A549 (cell line): Measurements from ENCODE around the gene RPS17. TPM values are rescaled to one million over a fixed set of nuclear protein-coding genes. Genes with fewer than 3 reads are reported as not detected.

Source experiments
- BCL3 ChIP-seq: fragments of >200 bp; sonication (Bioruptor Twin); formaldehyde crosslinking; IDR thresholded peaks from 3 replicates; pipeline ENCODE4 v1.6.1; 2016
- CBX2 ChIP-seq: fragments of 200-600 bp; sonication (generic); IDR thresholded peaks from 2 replicates; pipeline ENCODE4 v1.6.1; 2016; ENCODE audit warnings: low read depth, mild to moderate bottlenecking, borderline replicate concordance
- CBX8 ChIP-seq: fragments of 200-600 bp; sonication (generic); IDR thresholded peaks from 2 replicates; pipeline ENCODE4 v1.6.1; 2016
- CHD4 ChIP-seq: fragments of 200-600 bp; sonication (generic); IDR thresholded peaks from 2 replicates; pipeline ENCODE4 v1.6.1; 2016; ENCODE audit warnings: antibody characterized with exemption, mild to moderate bottlenecking, borderline replicate concordance
- EHMT2 ChIP-seq: fragments of 200-600 bp; sonication (generic); IDR thresholded peaks from 2 replicates; pipeline ENCODE4 v1.6.1; 2016; ENCODE audit warnings: antibody characterized with exemption, low read depth, mild to moderate bottlenecking, moderate library complexity
- ELK1 ChIP-seq: fragments of 150-350 bp; IDR thresholded peaks from 2 replicates; pipeline ENCODE4 v1.6.1; 2014; ENCODE audit warnings: low read depth, mild to moderate bottlenecking, low read length
- FOSL2 ChIP-seq, 2 experiments: fragments of 450-650 bp in 1 of 2; fragments of >200 bp in 1 of 2; sonication (Bioruptor Twin) in 1 of 2; formaldehyde crosslinking; IDR thresholded peaks; 2 replicates each; pipeline versions ENCODE4 v1.5.0 to v1.6.1; 2016 to 2020; ENCODE audit warnings: mild to moderate bottlenecking in 1 of 2, moderate library complexity in 1 of 2
- FOXS1 ChIP-seq: fragments of 250-450 bp; sonication (Bioruptor Pico); IDR thresholded peaks from 2 replicates; pipeline ENCODE4 v1.5.0; 2020; ENCODE audit warnings: mild to moderate bottlenecking, moderate library complexity
- HMGXB4 ChIP-seq: fragments of 250-450 bp; sonication (Bioruptor Pico); IDR thresholded peaks from 2 replicates; pipeline ENCODE4 v1.5.0; 2021; ENCODE audit warnings: mild to moderate bottlenecking, moderate library complexity, borderline replicate concordance
- JUN ChIP-seq, 2 experiments: fragments of >200 bp; sonication (Bioruptor Twin); formaldehyde crosslinking; IDR thresholded peaks; 2 replicates in 1 of 2; 3 replicates in 1 of 2; pipeline ENCODE4 v1.6.1; 2016 to 2017
- KDM1A ChIP-seq: fragments of 200-600 bp; sonication (generic); IDR thresholded peaks from 2 replicates; pipeline ENCODE4 v1.6.1; 2016; ENCODE audit warnings: low read depth, mild to moderate bottlenecking
- NFE2L2 ChIP-seq: fragments of 150-350 bp; conservative IDR thresholded peaks from 2 replicates; pipeline ENCODE4 v1.6.1; 2014; ENCODE audit warnings: low read length
- NR3C1 ChIP-seq: fragments of >200 bp; sonication (Bioruptor Twin); formaldehyde crosslinking; IDR thresholded peaks from 3 replicates; pipeline ENCODE4 v1.6.1; 2017
- PBX3 ChIP-seq: IDR thresholded peaks from 2 replicates; pipeline ENCODE4 v1.6.1; 2012
- POLR2AphosphoS2 ChIP-seq: conservative IDR thresholded peaks from 2 replicates; pipeline ENCODE4 v1.6.1; 2012; ENCODE audit warnings: low read length, improper control_type of control experiment, inconsistent platforms
- RCOR1 ChIP-seq: fragments of 150-350 bp; IDR thresholded peaks from 2 replicates; pipeline ENCODE4 v1.6.1; 2014; ENCODE audit warnings: antibody characterized with exemption, low read length, low read depth
- REST ChIP-seq: fragments of 200-600 bp; sonication (generic); IDR thresholded peaks from 2 replicates; pipeline ENCODE4 v1.6.1; 2016; ENCODE audit warnings: antibody characterized with exemption, mild to moderate bottlenecking, moderate library complexity
- RFX5 ChIP-seq: fragments of 450-650 bp; IDR thresholded peaks from 2 replicates; pipeline ENCODE4 v1.7.1; 2014; ENCODE audit warnings: antibody characterized with exemption, mild to moderate bottlenecking, moderate library complexity
- ZC3H11A ChIP-seq: fragments of 450-650 bp; IDR thresholded peaks from 2 replicates; pipeline ENCODE4 v1.6.1; 2014; ENCODE audit warnings: antibody characterized with exemption, mild to moderate bottlenecking
- ZNF302 ChIP-seq: fragments of 250-450 bp; sonication (Bioruptor Pico); IDR thresholded peaks from 2 replicates; pipeline ENCODE4 v1.9.0; 2021; ENCODE audit warnings: inconsistent platforms, mild to moderate bottlenecking, moderate library complexity
- polyA plus RNA-seq, 4 experiments: library from polyadenylated mRNA; depleted of rRNA in 3 of 4; stranded (reverse); fragments of >200 nt; fragmentation: RNase III in 1 of 4; extraction: RNeasy Plus Mini Kit Qiagen cat#74134 plus additional on column Dnase treatment in 1 of 4; gene quantifications; 2 replicates in 3 of 4; 3 replicates in 1 of 4; pipeline ENCODE4 v1.2.3, GENCODE V29; 2011 to 2017

RPS17 gene
- polyA plus RNA-seq, 2 of the 4 experiments (the other 2 are of a cell fraction), result 6,127 to 8,061 TPM

- no peak for TF ChIP-seq NFE2L2
- TF ChIP-seq EHMT2, result no peak
- no peak for TF ChIP-seq ZNF302 (CRISPR knock-in tag)
- no peak for TF ChIP-seq RCOR1
- TF ChIP-seq NR3C1, result no peak
- no peak for TF ChIP-seq FOSL2 (IDR thresholded peaks at IDR 0.05)
- peak; percentile 34; the same call in 1 of the 2 replicates for TF ChIP-seq FOSL2 (CRISPR knock-in tag; IDR thresholded peaks at IDR 0.05)
- peak; percentile 98 for TF ChIP-seq BCL3
- TF ChIP-seq CHD4, result no peak
- TF ChIP-seq HMGXB4 (CRISPR knock-in tag), result peak; percentile 94
- no peak; the same call in 1 of the 2 replicates for TF ChIP-seq CBX8
- no peak for TF ChIP-seq POLR2AphosphoS2
- 0 out of 2 replicates have a peak, but pooled peaks have one; percentile 30 for TF ChIP-seq RFX5
- no peak for TF ChIP-seq CBX2
- TF ChIP-seq JUN (IDR thresholded peaks at IDR 0.05), result peak; percentile 99 to 100
- TF ChIP-seq PBX3, result peak; percentile 68
- no peak for TF ChIP-seq ELK1
- no peak for TF ChIP-seq ZC3H11A
- TF ChIP-seq REST, result no peak; the same call in 1 of the 2 replicates
- no peak for TF ChIP-seq FOXS1 (CRISPR knock-in tag)
- no peak for TF ChIP-seq KDM1A
- TF ChIP-seq, all 56 proteins: peak for 22
Measured at GRCh38 chr15:82540055-82540983, at the start of gene RPS17 (continued).
